Activated CD4-positive, alpha-beta memory T cell treated with anti-CD3 and anti-CD28 coated beads for 36 hours (primary cell): ENCODE results near the gene CRTAP. TPM values are rescaled to one million over a fixed set of nuclear protein-coding genes. Genes with fewer than 3 reads are reported as not detected.
"Not testable (repeated sequence)": the region's sequence is repeated elsewhere in the genome, so short reads cannot be mapped to it uniquely, and the experiment has no call there.

Experiments
- CTCF ChIA-PET: fragments of 350-600 bp; sonication (Branson Sonifier 250); formaldehyde crosslinking; loops from one replicate; lab custom pipeline; 2021; ENCODE audit warnings: antibody characterized with exemption, inconsistent platforms; lab: Charles Lee
- POLR2A ChIA-PET: fragments of 350-600 bp; sonication (Branson Sonifier 250); formaldehyde crosslinking; loops from one replicate; lab custom pipeline; 2021; ENCODE audit warnings: antibody characterized with exemption; lab: Charles Lee
- DNase-seq: peaks from one replicate; pipeline ENCODE4 v3.0.0-alpha.2; 2020
- H3K27ac Mint-ChIP-seq: one replicate; pipeline ENCODE4 v1.8.0; 2021; ENCODE audit warnings: mixed read lengths
- H3K27me3 Mint-ChIP-seq: one replicate; pipeline ENCODE4 v1.8.0; 2021; ENCODE audit warnings: mixed read lengths
- H3K36me3 Mint-ChIP-seq: one replicate; pipeline ENCODE4 v1.8.0; 2021; ENCODE audit warnings: mixed read lengths
- H3K4me1 Mint-ChIP-seq: one replicate; pipeline ENCODE4 v1.8.0; 2021; ENCODE audit warnings: low read depth, mixed read lengths
- H3K4me3 Mint-ChIP-seq: one replicate; pipeline ENCODE4 v1.8.0; 2021; ENCODE audit warnings: mild to moderate bottlenecking, mixed read lengths
- H3K9me3 Mint-ChIP-seq: one replicate; pipeline ENCODE4 v1.8.0; 2021; ENCODE audit warnings: mixed read lengths
- intact Hi-C: fragments of 100-400 bp; cut with micrococcal nuclease; formaldehyde crosslinking; loops from one replicate; pipeline ENCODE4 v1.15.1; 2023
- total RNA-seq, 2 experiments: library from RNA; stranded (reverse); gene quantifications; one replicate each; pipeline ENCODE4 v1.2.3, GENCODE V29; 2021

The CRTAP gene
- total RNA-seq: 10 to 100 TPM; 57.6 to 60.0 TPM

GRCh38 chr3:33113772-33114621 is at the start of gene CRTAP:
Gene CRTAP (plus strand): TSS chr3:33114014. CDS start chr3:33114078, 64 bp downstream.
- CTCF ChIA-PET: interaction anchor here (1.3 to 6.4 kb wide), 2 partner anchors 11 to 18 kb away, joined by 3 to 53 read pairs; no protein-coding TSS in a partner anchor
- Mint-ChIP-seq H3K9me3 (no peaks in the 10 kb centered on the region), H3K27ac (peak within 1 kb of the TSS; percentile 73)

GRCh38 chr3:33064929-33065328 is 48.9 kb upstream of the CRTAP start:
- no peak overlapping the region for H3K4me3 Mint-ChIP-seq

More at GRCh38 chr3:33113772-33114621, at the start of gene CRTAP:
- intact Hi-C loops: loop anchor here (1.0 to 10.0 kb wide), 7 partner anchors 17 to 681 kb away; partner anchors contain the start of genes CCR4, CNOT10, DYNC1LI1 and GLB1
- H3K27me3 Mint-ChIP-seq: no peaks in the 10 kb centered on the region
- peak within 1 kb of the TSS; percentile 80 for H3K4me3 Mint-ChIP-seq
- H3K4me1 Mint-ChIP-seq: peaks cover 59% of the 10 kb centered on the region
- peak; percentile 91 for DNase-seq
- H3K36me3 Mint-ChIP-seq: no peaks in the 10 kb centered on the region
- POLR2A ChIA-PET: interaction anchor here (1.0 to 2.1 kb wide), 3 partner anchors 19 to 684 kb away, joined by 3 to 8 read pairs (median 3); partner anchors contain the start of gene PDCD6IP

GRCh38 chr3:33067484-33067883 is 46.3 kb upstream of the CRTAP start:
- Mint-ChIP-seq H3K27ac (peak overlapping the region; percentile 20), H3K4me1 (peaks cover 69% of the 10 kb centered on the region), H3K9me3 (no peaks in the 10 kb centered on the region), H3K27me3 (no peaks in the 10 kb centered on the region), H3K4me3 (no peak overlapping the region), H3K36me3 (peaks cover 31% of the 10 kb centered on the region)
- POLR2A ChIA-PET: no interaction called here
- intact Hi-C loops: loop anchor here (10.0 kb wide), 2 partner anchors 383 to 633 kb away; partner anchors contain the start of gene CNOT10
- CTCF ChIA-PET: interaction anchor here (1.2 to 3.5 kb wide), 2 partner anchors 107 to 120 kb away, joined by 3 to 13 read pairs; no protein-coding TSS in a partner anchor
- DNase-seq: no peak

More at GRCh38 chr3:33064929-33065328, 48.9 kb upstream of the CRTAP start:
- Mint-ChIP-seq H3K36me3 (peaks cover 37% of the 10 kb centered on the region), H3K27ac (peak overlapping the region; percentile 57), H3K9me3 (no peaks in the 10 kb centered on the region), H3K27me3 (no peaks in the 10 kb centered on the region), H3K4me1 (peaks cover 73% of the 10 kb centered on the region)
- CTCF ChIA-PET: interaction anchor here (0.9 to 1.8 kb wide), 2 partner anchors 10 to 31 kb away, joined by 3 to 6 read pairs; no protein-coding TSS in a partner anchor
- POLR2A ChIA-PET: no interaction called here
- peak; percentile 64 for DNase-seq
- intact Hi-C loops: loop anchor here (1.0 to 10.0 kb wide), 3 partner anchors 118 to 630 kb away; partner anchors contain the start of gene CNOT10

- not testable (repeated sequence) for H3K4me3 Mint-ChIP-seq, H3K9me3 Mint-ChIP-seq, H3K27me3 Mint-ChIP-seq, DNase-seq, H3K27ac Mint-ChIP-seq
- Mint-ChIP-seq H3K36me3 (peaks cover 28% of the 10 kb centered on the region), H3K4me1 (peaks cover 64% of the 10 kb centered on the region)
- ChIA-PET CTCF (interaction anchor here (0.6 to 2.2 kb wide), 9 partner anchors 15 to 122 kb away, joined by 3 to 24 read pairs (median 4); no protein-coding TSS in a partner anchor), POLR2A (interaction anchor here (0.6 to 0.9 kb wide), 2 partner anchors 118 to 120 kb away, joined by 3 read pairs; no protein-coding TSS in a partner anchor)
- intact Hi-C loops: loop anchor here (10.0 kb wide), 2 partner anchors 385 to 635 kb away; partner anchors contain the start of gene CNOT10
Observed at GRCh38 chr3:33069862-33070261, 44.0 kb upstream of the CRTAP start.

- CTCF ChIA-PET: interaction anchor here (0.9 to 2.2 kb wide), 7 partner anchors 25 to 123 kb away, joined by 3 to 24 read pairs (median 5); no protein-coding TSS in a partner anchor
- no peak for DNase-seq
- no peaks in the 10 kb centered on the region for H3K27me3 Mint-ChIP-seq
- no peak overlapping the region for H3K27ac Mint-ChIP-seq
- intact Hi-C loops: no loop called here
- POLR2A ChIA-PET: interaction anchor here (1.0 to 1.4 kb wide), 2 partner anchors 10 to 79 kb away, joined by 3 to 4 read pairs; no protein-coding TSS in a partner anchor
- peaks cover 26% of the 10 kb centered on the region for H3K36me3 Mint-ChIP-seq
- H3K4me3 Mint-ChIP-seq: no peak overlapping the region
- H3K9me3 Mint-ChIP-seq: no peaks in the 10 kb centered on the region
- H3K4me1 Mint-ChIP-seq: peaks cover 53% of the 10 kb centered on the region
Observed at GRCh38 chr3:33071181-33071580, 42.6 kb upstream of the CRTAP start.

GRCh38 chr3:33071946-33072345 is 41.9 kb upstream of the CRTAP start:
- intact Hi-C loops: no loop called here
- DNase-seq: no peak
- ChIA-PET POLR2A (interaction anchor here (1.4 kb wide), 1 partner anchor 79 kb away, joined by 3 read pairs; no protein-coding TSS in a partner anchor), CTCF (interaction anchor here (0.6 to 5.0 kb wide), 5 partner anchors 10 to 298 kb away, joined by 3 to 159 read pairs (median 7); partner anchors contain the start of gene CCR4)
- H3K4me1 Mint-ChIP-seq: peaks cover 51% of the 10 kb centered on the region
- no peak overlapping the region for H3K4me3 Mint-ChIP-seq
- no peak overlapping the region for H3K27ac Mint-ChIP-seq
- H3K27me3 Mint-ChIP-seq: no peaks in the 10 kb centered on the region
- no peaks in the 10 kb centered on the region for H3K9me3 Mint-ChIP-seq
- H3K36me3 Mint-ChIP-seq: peaks cover 25% of the 10 kb centered on the region

GRCh38 chr3:33074217-33075067 is 39.4 kb upstream of the CRTAP start:
- peaks cover 13% of the 10 kb centered on the region for H3K36me3 Mint-ChIP-seq
- CTCF ChIA-PET: interaction anchor here (0.6 to 5.0 kb wide), 47 partner anchors 9 to 713 kb away, joined by 3 to 159 read pairs (median 6); partner anchors contain the start of gene CCR4
- POLR2A ChIA-PET: interaction anchor here (1.5 kb wide), 1 partner anchor 13 kb away, joined by 6 read pairs; no protein-coding TSS in a partner anchor
- H3K4me3 Mint-ChIP-seq: no peak overlapping the region
- DNase-seq: peak; percentile 82
- no peaks in the 10 kb centered on the region for H3K9me3 Mint-ChIP-seq
- H3K27me3 Mint-ChIP-seq: no peaks in the 10 kb centered on the region
- intact Hi-C loops: loop anchor here (1.0 kb wide), 2 partner anchors 44 to 127 kb away; no protein-coding TSS in a partner anchor
- peaks cover 43% of the 10 kb centered on the region for H3K4me1 Mint-ChIP-seq
- peak overlapping the region; percentile 21 for H3K27ac Mint-ChIP-seq

GRCh38 chr3:33075995-33076394 is 37.8 kb upstream of the CRTAP start:
- ChIA-PET CTCF (interaction anchor here (0.5 to 5.0 kb wide), 9 partner anchors 9 to 297 kb away, joined by 3 to 159 read pairs (median 10); partner anchors contain the start of gene CCR4), POLR2A (interaction anchor here (0.5 to 0.8 kb wide), 2 partner anchors 39 to 49 kb away, joined by 3 to 4 read pairs; no protein-coding TSS in a partner anchor)
- H3K27ac Mint-ChIP-seq: no peak overlapping the region
- H3K4me1 Mint-ChIP-seq: peaks cover 36% of the 10 kb centered on the region
- H3K36me3 Mint-ChIP-seq: peaks cover 12% of the 10 kb centered on the region
- no peak for DNase-seq
- intact Hi-C loops: no loop called here
- H3K9me3 Mint-ChIP-seq: no peaks in the 10 kb centered on the region
- H3K4me3 Mint-ChIP-seq: no peak overlapping the region
- H3K27me3 Mint-ChIP-seq: no peaks in the 10 kb centered on the region

GRCh38 chr3:33076952-33077351 is 36.9 kb upstream of the CRTAP start:
- peaks cover 27% of the 10 kb centered on the region for H3K4me1 Mint-ChIP-seq
- no peak for DNase-seq
- ChIA-PET CTCF (no interaction called here), POLR2A (no interaction called here)
- H3K4me3 Mint-ChIP-seq: no peak overlapping the region
- H3K9me3 Mint-ChIP-seq: no peaks in the 10 kb centered on the region
- peaks cover 8% of the 10 kb centered on the region for H3K36me3 Mint-ChIP-seq
- no peaks in the 10 kb centered on the region for H3K27me3 Mint-ChIP-seq
- intact Hi-C loops: no loop called here
- no peak overlapping the region for H3K27ac Mint-ChIP-seq

- Mint-ChIP-seq H3K27ac (no peak overlapping the region), H3K27me3 (no peaks in the 10 kb centered on the region), H3K9me3 (no peaks in the 10 kb centered on the region), H3K36me3 (peaks cover 6% of the 10 kb centered on the region), H3K4me1 (peaks cover 20% of the 10 kb centered on the region), H3K4me3 (no peak overlapping the region)
- CTCF ChIA-PET: interaction anchor here (0.7 to 1.3 kb wide), 2 partner anchors 131 to 151 kb away, joined by 3 to 4 read pairs; no protein-coding TSS in a partner anchor
- DNase-seq: no peak
- POLR2A ChIA-PET: no interaction called here
- intact Hi-C loops: no loop called here
Observed at GRCh38 chr3:33077976-33078375, 35.8 kb upstream of the CRTAP start.
